CD1c-positive myeloid dendritic cell (primary cell): ENCODE results near the gene GAD1.
A peak's percentile ranks its signal among the peaks of the same experiment; 100 is the strongest.

Experiments
- DNase-seq: peaks from one replicate; pipeline ENCODE4 v3.0.0-alpha.2; 2016; ENCODE audit errors: extremely low spot score

The GAD1 gene

GRCh38 chr2:170818036-170818751, 1.5 kb downstream of the GAD1 start:
- no peak for DNase-seq

GRCh38 chr2:170818752-170819470, 2.2 kb downstream of the GAD1 start:
- no peak for DNase-seq

GRCh38 chr2:170819680-170820664, 3.3 kb downstream of the GAD1 start:
- no peak for DNase-seq

- no peak for DNase-seq
Measured at GRCh38 chr2:170820757-170821530, 4.3 kb downstream of the GAD1 start.

GRCh38 chr2:170821531-170822289, 5.0 kb downstream of the GAD1 start:
- no peak for DNase-seq

- DNase-seq, result no peak
Measured at GRCh38 chr2:170822290-170823087, 5.8 kb downstream of the GAD1 start.

- peak; percentile 15 for DNase-seq
Measured at GRCh38 chr2:170823088-170823897, 6.6 kb downstream of the GAD1 start.

- no peak for DNase-seq
Measured at GRCh38 chr2:170823898-170824215, 7.2 kb downstream of the GAD1 start.

GRCh38 chr2:170824526-170825015, 7.9 kb downstream of the GAD1 start:
- no peak for DNase-seq

- no peak for DNase-seq
Measured at GRCh38 chr2:170827841-170828532, 11.3 kb downstream of the GAD1 start.

- DNase-seq, result no peak
Measured at GRCh38 chr2:170828533-170828916, 11.8 kb downstream of the GAD1 start.

- no peak for DNase-seq
Measured at GRCh38 chr2:170829036-170829435, 12.3 kb downstream of the GAD1 start.

GRCh38 chr2:170830166-170830565, 13.5 kb downstream of the GAD1 start:
- no peak for DNase-seq

- no peak for DNase-seq
Measured at GRCh38 chr2:170831115-170831514, 14.4 kb downstream of the GAD1 start.

GRCh38 chr2:170836027-170836426, 19.3 kb downstream of the GAD1 start:
- no peak for DNase-seq

- no peak for DNase-seq
Measured at GRCh38 chr2:170840717-170841210, 24.1 kb downstream of the GAD1 start.

- no peak for DNase-seq
Measured at GRCh38 chr2:170842785-170843184, 26.1 kb downstream of the GAD1 start.

GRCh38 chr2:170843656-170844055, 27.0 kb downstream of the GAD1 start:
- DNase-seq, result no peak
